ENCODE measurements around the gene FAM89B. TPM values are rescaled to one million over a fixed set of nuclear protein-coding genes. Genes with fewer than 3 reads are reported as not detected.

The FAM89B gene
- total and polyA plus RNA-seq, 2 donors (not counting 1 experiment from before 2014, with no cell fraction given), result 30.4 to 50.2 TPM

- Histone ChIP-seq H3K4me3 (ENCODE audit: control extremely low read depth in 1 of 5, extremely low read depth in 1 of 5, insufficient read depth in 1 of 5, low read depth in 2 of 5, low read length in 4 of 5) (no peak overlapping the region), H3K9me3 (ENCODE audit: control extremely low read depth in 1 of 3, control insufficient read depth in 2 of 3, insufficient read depth in 1 of 3, low read length in 2 of 3) (no peaks in the 10 kb centered on the region), H3K4me1 (ENCODE audit: control insufficient read depth in 2 of 2, insufficient read depth in 2 of 2, low read length in 2 of 2) (peaks cover 18 to 37% of the 10 kb centered on the region in 2 donors), H4K20me1 (ENCODE audit: control insufficient read depth, insufficient read depth, low read length, poor library complexity, severe bottlenecking) (peaks cover 18% of the 10 kb centered on the region), H3K4me2 (replicated peaks; ENCODE audit: low read depth, low read length, poor library complexity, severe bottlenecking) (no peak overlapping the region), H3K27ac (ENCODE audit: low read length in 2 of 2) (peak overlapping the region in 1 of 2 donors; percentile 94), H3K9ac (ENCODE audit: low read length) (no peak overlapping the region), H3K27me3 (replicated peaks in 1 of 4; ENCODE audit: control extremely low read depth in 1 of 4, control insufficient read depth in 3 of 4, insufficient read depth in 4 of 4, low read length in 3 of 4) (no peaks in the 10 kb centered on the region), H2AFZ (ENCODE audit: insufficient read depth, low read depth, low read length, poor library complexity, severe bottlenecking) (no peak overlapping the region), H3K36me3 (replicated peaks in 1 of 2; ENCODE audit: control extremely low read depth in 1 of 2, control insufficient read depth in 1 of 2, extremely low read depth in 1 of 2, insufficient read depth in 2 of 2, low read length in 1 of 2) (peaks cover 6 to 41% of the 10 kb centered on the region in 2 experiments), H3K79me2 (ENCODE audit: control insufficient read depth, insufficient read depth, low read length) (peaks cover 8% of the 10 kb centered on the region)
- POLR2A ChIA-PET, result no interaction called here
- CTCF ChIA-PET, result interaction anchor here (5.5 kb wide), 1 partner anchor 10 kb away, joined by 97 read pairs; no protein-coding TSS in a partner anchor
- DNase-seq (no peak), ATAC-seq (ENCODE audit: low read depth) (no peak)
- Mint-ChIP-seq H3K4me3 (peak overlapping the region; percentile 71), H3K9me3 (ENCODE audit: insufficient read depth) (no peaks in the 10 kb centered on the region), H3K4me1 (peaks cover 40% of the 10 kb centered on the region), H3K27ac (peak overlapping the region; percentile 96), H3K27me3 (no peaks in the 10 kb centered on the region)
- 100% methylated on average over 2 of the region's 3 CpGs for WGBS (ENCODE audit: insufficient coverage)
- intact Hi-C loops (cut with micrococcal nuclease), result loop anchor here (10.0 kb wide), 1 partner anchor 834 kb away; the partner anchor contains the start of gene RASGRP2
- no peak for TF ChIP-seq CTCF (IDR thresholded peaks at IDR 0.05)
- no peak for TF ChIP-seq EZH2 (IDR thresholded peaks at IDR 0.05; ENCODE audit: borderline replicate concordance, insufficient read depth, low read depth, low read length, poor library complexity, severe bottlenecking)
These were observed 6.3 kb downstream of the FAM89B start for GRCh38 chr11:65578667-65579066.

- H3K36me3 ChIP-seq (replicated peaks in 1 of 2; ENCODE audit: control extremely low read depth in 1 of 2, control insufficient read depth in 1 of 2, extremely low read depth in 1 of 2, insufficient read depth in 2 of 2, low read length in 1 of 2), result peaks cover 6 to 47% of the 10 kb centered on the region in 2 experiments
- Mint-ChIP-seq H3K27me3 (no peaks in the 10 kb centered on the region), H3K9me3 (ENCODE audit: insufficient read depth) (no peaks in the 10 kb centered on the region), H3K4me3 (no peak overlapping the region), H3K4me1 (peaks cover 37% of the 10 kb centered on the region), H3K27ac (peak overlapping the region; percentile 26)
- no peak for TF ChIP-seq CTCF (IDR thresholded peaks at IDR 0.05)
- no peak for TF ChIP-seq EZH2 (IDR thresholded peaks at IDR 0.05; ENCODE audit: borderline replicate concordance, insufficient read depth, low read depth, low read length, poor library complexity, severe bottlenecking)
- ChIA-PET CTCF (interaction anchor here (0.6 to 5.5 kb wide), 3 partner anchors 9 to 1947 kb away, joined by 3 to 97 read pairs (median 3); no protein-coding TSS in a partner anchor), POLR2A (no interaction called here)
- no peak overlapping the region for H3K4me2 ChIP-seq (replicated peaks; ENCODE audit: low read depth, low read length, poor library complexity, severe bottlenecking)
- ATAC-seq (ENCODE audit: low read depth) (no peak), DNase-seq (no peak)
- intact Hi-C loops (cut with micrococcal nuclease), result loop anchor here (10.0 kb wide), 1 partner anchor 834 kb away; the partner anchor contains the start of gene RASGRP2
- peaks cover 16 to 34% of the 10 kb centered on the region in 2 donors for H3K4me1 ChIP-seq (ENCODE audit: control insufficient read depth in 2 of 2, insufficient read depth in 2 of 2, low read length in 2 of 2)
- H3K27me3 ChIP-seq (replicated peaks in 1 of 4; ENCODE audit: control extremely low read depth in 1 of 4, control insufficient read depth in 3 of 4, insufficient read depth in 4 of 4, low read length in 3 of 4), result no peaks in the 10 kb centered on the region
- no peak overlapping the region for H3K4me3 ChIP-seq (ENCODE audit: control extremely low read depth in 1 of 5, extremely low read depth in 1 of 5, insufficient read depth in 1 of 5, low read depth in 2 of 5, low read length in 4 of 5)
- H3K27ac ChIP-seq (ENCODE audit: low read length in 2 of 2), result peak overlapping the region in 1 of 2 donors; percentile 94
- no peak overlapping the region for H2AFZ ChIP-seq (ENCODE audit: insufficient read depth, low read depth, low read length, poor library complexity, severe bottlenecking)
- H4K20me1 ChIP-seq (ENCODE audit: control insufficient read depth, insufficient read depth, low read length, poor library complexity, severe bottlenecking), result peaks cover 15% of the 10 kb centered on the region
- no peaks in the 10 kb centered on the region for H3K9me3 ChIP-seq (ENCODE audit: control extremely low read depth in 1 of 3, control insufficient read depth in 2 of 3, insufficient read depth in 1 of 3, low read length in 2 of 3)
- no peak overlapping the region for H3K9ac ChIP-seq (ENCODE audit: low read length)
- peaks cover 8% of the 10 kb centered on the region for H3K79me2 ChIP-seq (ENCODE audit: control insufficient read depth, insufficient read depth, low read length)
- WGBS (ENCODE audit: insufficient coverage), result 93% methylated on average over 4 of the region's 4 CpGs
These were observed 7.0 kb downstream of the FAM89B start for GRCh38 chr11:65579291-65579690.
